Mesothelial cell of epicardium (in vitro differentiated cells): Measurements from ENCODE around the gene SLC24A3. TPM values are rescaled to one million over a fixed set of nuclear protein-coding genes. Genes with fewer than 3 reads are reported as not detected.
A peak's percentile ranks its signal among the peaks of the same experiment; 100 is the strongest.

ENCODE experiments used
- DNase-seq, 2 experiments: peaks; one replicate each; pipeline ENCODE4 v3.0.0; 2021; ENCODE audit warnings: low spot score in 2 of 2; ENCODE audit not compliant: unreplicated experiment in 2 of 2
- H3K27ac Mint-ChIP-seq: 2 replicates; pipeline ENCODE4 v1.8.0; 2021; ENCODE audit warnings: mixed read lengths
- H3K27me3 Mint-ChIP-seq: 2 replicates; pipeline ENCODE4 v1.8.0; 2021; ENCODE audit warnings: low read depth, mixed read lengths
- H3K36me3 Mint-ChIP-seq: 2 replicates; pipeline ENCODE4 v1.8.0; 2021; ENCODE audit warnings: mixed read lengths
- H3K4me1 Mint-ChIP-seq: 2 replicates; pipeline ENCODE4 v1.8.0; 2021; ENCODE audit warnings: mixed read lengths
- H3K4me3 Mint-ChIP-seq: 2 replicates; pipeline ENCODE4 v1.8.0; 2021; ENCODE audit warnings: mild to moderate bottlenecking, moderate library complexity, mixed read lengths
- H3K9me3 Mint-ChIP-seq: 2 replicates; pipeline ENCODE4 v1.8.0; 2021; ENCODE audit warnings: mixed read lengths
- CTCF ChIP-seq: fragments of 200-600 bp; sonication (generic); IDR thresholded peaks from one replicate; pipeline ENCODE4 v1.5.0; 2021; ENCODE audit warnings: antibody characterized with exemption; ENCODE audit not compliant: unreplicated experiment
- total RNA-seq: library from RNA; stranded (reverse); gene quantifications from 3 replicates; pipeline ENCODE4 v1.2.1, GENCODE V29; 2021

The SLC24A3 gene
- total RNA-seq, 1 donor from 2014 or later: 3.2 TPM

- no peak for TF ChIP-seq CTCF
- peaks cover 63% of the 10 kb centered on the region for H3K4me1 Mint-ChIP-seq
- no peak overlapping the region for H3K4me3 Mint-ChIP-seq
- DNase-seq: no peak
- peak overlapping the region; percentile 68 for H3K27ac Mint-ChIP-seq
- no peaks in the 10 kb centered on the region for H3K36me3 Mint-ChIP-seq
- no peaks in the 10 kb centered on the region for H3K27me3 Mint-ChIP-seq
- H3K9me3 Mint-ChIP-seq: no peaks in the 10 kb centered on the region
These were observed 558.6 kb downstream of the SLC24A3 start for GRCh38 chr20:19771031-19771430.
